Tibial nerve (tissue), 4 donors: ENCODE measurements around the gene RIMS1.

ENCODE experiments used
- CTCF ChIP-seq, 5 experiments: fragments of 200-600 bp in 3 of 5; fragments of 450-650 bp in 2 of 5; sonication (generic) in 3 of 5; IDR thresholded peaks; one replicate each; pipeline ENCODE4 v1.5.1; 2016 to 2019; ENCODE audit warnings: antibody characterized with exemption in 5 of 5, mild to moderate bottlenecking in 3 of 5, moderate library complexity in 2 of 5
- EP300 ChIP-seq, 2 donors: sonication (generic); formaldehyde crosslinking; IDR thresholded peaks; one replicate each; pipeline ENCODE4 v1.6.1; 2017; ENCODE audit warnings: antibody characterized with exemption in 2 of 2, mild to moderate bottlenecking in 1 of 2
- POLR2A ChIP-seq, 2 donors: fragments of 450-650 bp; IDR thresholded peaks; one replicate each; pipeline ENCODE4 v1.6.1; 2017; ENCODE audit warnings: antibody characterized with exemption in 2 of 2, mild to moderate bottlenecking in 2 of 2, moderate library complexity in 2 of 2

GRCh38 chr6:72403413-72403812 is 517.1 kb downstream of the RIMS1 start:
- TF ChIP-seq CTCF (IDR thresholded peaks at IDR 0.05) = no peak
- no peak for TF ChIP-seq POLR2A (IDR thresholded peaks at IDR 0.05)
- TF ChIP-seq EP300 (IDR thresholded peaks at IDR 0.05) = no peak
